ENCODE results near the gene CCSER1.

CCSER1 gene

GRCh38 chr4:90575371-90575770 is 448.2 kb downstream of the CCSER1 start:
- no peak overlapping the region for H3K4me3 ChIP-seq (ENCODE audit: low read length, poor library complexity, severe bottlenecking)
- no peaks in the 10 kb centered on the region for H3K79me2 ChIP-seq (ENCODE audit: insufficient read depth, low read length)
- H3K9ac ChIP-seq (ENCODE audit: low read depth, low read length, poor library complexity, severe bottlenecking): no peak overlapping the region
- H3F3A ChIP-seq (ENCODE audit: low read depth): no peaks in the 10 kb centered on the region
- no peaks in the 10 kb centered on the region for H3K9me3 ChIP-seq (ENCODE audit: insufficient read depth, low read depth, low read length)
- no peaks in the 10 kb centered on the region for H4K20me1 ChIP-seq (ENCODE audit: insufficient read depth, low read length, poor library complexity, severe bottlenecking)
- no peaks in the 10 kb centered on the region for H3K36me3 ChIP-seq (ENCODE audit: insufficient read depth, low read length)
- H3K9me2 ChIP-seq (replicated peaks; ENCODE audit: low read depth, low read length): no peaks in the 10 kb centered on the region
- H2AFZ ChIP-seq (ENCODE audit: low read length): no peak overlapping the region
- no peaks in the 10 kb centered on the region for H3K4me1 ChIP-seq (ENCODE audit: insufficient read depth, low read length, poor library complexity, severe bottlenecking)
- H3K4me2 ChIP-seq (ENCODE audit: low read depth, low read length, poor library complexity, severe bottlenecking): no peak overlapping the region
- TF ChIP-seq EZH2phosphoT487 (IDR thresholded peaks at IDR 0.05; ENCODE audit: borderline replicate concordance): no peak
- TF ChIP-seq, protein P1, sequence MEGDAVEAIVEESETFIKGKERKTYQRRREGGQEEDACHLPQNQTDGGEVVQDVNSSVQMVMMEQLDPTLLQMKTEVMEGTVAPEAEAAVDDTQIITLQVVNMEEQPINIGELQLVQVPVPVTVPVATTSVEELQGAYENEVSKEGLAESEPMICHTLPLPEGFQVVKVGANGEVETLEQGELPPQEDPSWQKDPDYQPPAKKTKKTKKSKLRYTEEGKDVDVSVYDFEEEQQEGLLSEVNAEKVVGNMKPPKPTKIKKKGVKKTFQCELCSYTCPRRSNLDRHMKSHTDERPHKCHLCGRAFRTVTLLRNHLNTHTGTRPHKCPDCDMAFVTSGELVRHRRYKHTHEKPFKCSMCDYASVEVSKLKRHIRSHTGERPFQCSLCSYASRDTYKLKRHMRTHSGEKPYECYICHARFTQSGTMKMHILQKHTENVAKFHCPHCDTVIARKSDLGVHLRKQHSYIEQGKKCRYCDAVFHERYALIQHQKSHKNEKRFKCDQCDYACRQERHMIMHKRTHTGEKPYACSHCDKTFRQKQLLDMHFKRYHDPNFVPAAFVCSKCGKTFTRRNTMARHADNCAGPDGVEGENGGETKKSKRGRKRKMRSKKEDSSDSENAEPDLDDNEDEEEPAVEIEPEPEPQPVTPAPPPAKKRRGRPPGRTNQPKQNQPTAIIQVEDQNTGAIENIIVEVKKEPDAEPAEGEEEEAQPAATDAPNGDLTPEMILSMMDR (conservative IDR thresholded peaks at IDR 0.05; ENCODE audit: low read length): no peak
- no peaks in the 10 kb centered on the region for H3K27me3 ChIP-seq (ENCODE audit: insufficient read depth, low read length, poor library complexity, severe bottlenecking)

GRCh38 chr4:90580326-90580725 is 453.1 kb downstream of the CCSER1 start:
- no peaks in the 10 kb centered on the region for H3K4me1 ChIP-seq (ENCODE audit: insufficient read depth, low read length, poor library complexity, severe bottlenecking)
- H3K9me3 ChIP-seq (ENCODE audit: insufficient read depth, low read depth, low read length): no peaks in the 10 kb centered on the region
- no peak overlapping the region for H3K4me2 ChIP-seq (ENCODE audit: low read depth, low read length, poor library complexity, severe bottlenecking)
- H3K4me3 ChIP-seq (ENCODE audit: low read length, poor library complexity, severe bottlenecking): no peak overlapping the region
- H4K20me1 ChIP-seq (ENCODE audit: insufficient read depth, low read length, poor library complexity, severe bottlenecking): no peaks in the 10 kb centered on the region
- no peaks in the 10 kb centered on the region for H3K9me2 ChIP-seq (replicated peaks; ENCODE audit: low read depth, low read length)
- no peaks in the 10 kb centered on the region for H3K79me2 ChIP-seq (ENCODE audit: insufficient read depth, low read length)
- H2AFZ ChIP-seq (ENCODE audit: low read length): no peak overlapping the region
- H3K36me3 ChIP-seq (ENCODE audit: insufficient read depth, low read length): no peaks in the 10 kb centered on the region
- H3F3A ChIP-seq (ENCODE audit: low read depth): no peaks in the 10 kb centered on the region
- no peak overlapping the region for H3K9ac ChIP-seq (ENCODE audit: low read depth, low read length, poor library complexity, severe bottlenecking)
- TF ChIP-seq EZH2phosphoT487 (IDR thresholded peaks at IDR 0.05; ENCODE audit: borderline replicate concordance): no peak
- TF ChIP-seq, protein P1 (conservative IDR thresholded peaks at IDR 0.05; ENCODE audit: low read length): no peak
- no peaks in the 10 kb centered on the region for H3K27me3 ChIP-seq (ENCODE audit: insufficient read depth, low read length, poor library complexity, severe bottlenecking)

- H3K4me3 ChIP-seq (ENCODE audit: low read length, poor library complexity, severe bottlenecking): no peak overlapping the region
- H2AFZ ChIP-seq (ENCODE audit: low read length): no peak overlapping the region
- H3F3A ChIP-seq (ENCODE audit: low read depth): no peaks in the 10 kb centered on the region
- no peak overlapping the region for H3K4me2 ChIP-seq (ENCODE audit: low read depth, low read length, poor library complexity, severe bottlenecking)
- H3K36me3 ChIP-seq (ENCODE audit: insufficient read depth, low read length): no peaks in the 10 kb centered on the region
- no peaks in the 10 kb centered on the region for H4K20me1 ChIP-seq (ENCODE audit: insufficient read depth, low read length, poor library complexity, severe bottlenecking)
- no peaks in the 10 kb centered on the region for H3K9me3 ChIP-seq (ENCODE audit: insufficient read depth, low read depth, low read length)
- TF ChIP-seq, protein P1 (conservative IDR thresholded peaks at IDR 0.05; ENCODE audit: low read length): no peak
- TF ChIP-seq EZH2phosphoT487 (IDR thresholded peaks at IDR 0.05; ENCODE audit: borderline replicate concordance): no peak
- H3K9me2 ChIP-seq (replicated peaks; ENCODE audit: low read depth, low read length): no peaks in the 10 kb centered on the region
- no peaks in the 10 kb centered on the region for H3K4me1 ChIP-seq (ENCODE audit: insufficient read depth, low read length, poor library complexity, severe bottlenecking)
- H3K27me3 ChIP-seq (ENCODE audit: insufficient read depth, low read length, poor library complexity, severe bottlenecking): no peaks in the 10 kb centered on the region
- no peaks in the 10 kb centered on the region for H3K79me2 ChIP-seq (ENCODE audit: insufficient read depth, low read length)
- H3K9ac ChIP-seq (ENCODE audit: low read depth, low read length, poor library complexity, severe bottlenecking): no peak overlapping the region
Measured at GRCh38 chr4:90582087-90582486, 454.9 kb downstream of the CCSER1 start.

All from Loucy (cell line).